ENCODE measurements around the gene HDAC4. TPM values are rescaled to one million over a fixed set of nuclear protein-coding genes. Genes with fewer than 3 reads are reported as not detected.

Gene HDAC4
- polyA plus RNA-seq, 4 donors = 12.0 to 14.1 (median 12.6) TPM

DNA sequence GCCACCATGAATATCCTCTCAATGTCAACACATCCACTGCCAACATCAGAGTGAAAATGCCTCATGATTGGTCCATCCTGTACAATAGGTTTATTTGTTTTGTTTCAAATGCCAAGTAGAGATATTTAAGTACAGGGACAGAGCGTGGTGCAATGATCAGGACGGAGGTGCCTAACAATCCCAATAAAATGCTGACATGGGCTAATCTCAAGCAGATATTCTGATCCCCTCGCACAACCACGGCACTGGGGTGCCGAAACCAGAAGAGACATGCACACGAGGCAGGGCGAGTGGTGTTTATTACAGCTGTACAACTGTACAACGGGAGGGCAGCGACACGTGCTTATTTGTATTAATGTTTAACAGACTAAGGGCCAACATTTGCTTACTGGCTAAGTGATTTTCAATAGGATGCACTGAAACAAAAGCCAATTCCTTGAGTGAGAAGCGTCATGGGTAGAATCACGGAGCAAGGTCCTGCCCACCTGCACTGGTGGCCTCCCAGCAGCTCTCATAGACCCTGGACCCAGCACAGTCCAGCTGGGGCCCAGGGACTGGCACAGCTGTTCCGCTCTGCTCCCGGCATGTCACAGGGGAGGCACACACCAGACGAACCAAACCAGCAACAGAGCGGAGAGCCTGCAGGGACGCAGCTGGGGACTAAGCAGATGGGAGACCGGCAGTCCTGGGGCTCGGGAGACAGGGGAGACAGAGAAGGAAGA is 101.4 kb downstream of the HDAC4 start:
- DNase-seq (ENCODE audit: low read depth in 4 of 4, low spot score in 3 of 4) = no peak

- DNase-seq (ENCODE audit: low read depth in 4 of 4, low spot score in 3 of 4) = no peak
Observed at GRCh38 chr2:239298116-239298804, 102.6 kb downstream of the HDAC4 start.

- DNase-seq (ENCODE audit: low read depth in 4 of 4, low spot score in 3 of 4) = no peak
Observed at GRCh38 chr2:239297142-239298004, 103.4 kb downstream of the HDAC4 start.

DNA sequence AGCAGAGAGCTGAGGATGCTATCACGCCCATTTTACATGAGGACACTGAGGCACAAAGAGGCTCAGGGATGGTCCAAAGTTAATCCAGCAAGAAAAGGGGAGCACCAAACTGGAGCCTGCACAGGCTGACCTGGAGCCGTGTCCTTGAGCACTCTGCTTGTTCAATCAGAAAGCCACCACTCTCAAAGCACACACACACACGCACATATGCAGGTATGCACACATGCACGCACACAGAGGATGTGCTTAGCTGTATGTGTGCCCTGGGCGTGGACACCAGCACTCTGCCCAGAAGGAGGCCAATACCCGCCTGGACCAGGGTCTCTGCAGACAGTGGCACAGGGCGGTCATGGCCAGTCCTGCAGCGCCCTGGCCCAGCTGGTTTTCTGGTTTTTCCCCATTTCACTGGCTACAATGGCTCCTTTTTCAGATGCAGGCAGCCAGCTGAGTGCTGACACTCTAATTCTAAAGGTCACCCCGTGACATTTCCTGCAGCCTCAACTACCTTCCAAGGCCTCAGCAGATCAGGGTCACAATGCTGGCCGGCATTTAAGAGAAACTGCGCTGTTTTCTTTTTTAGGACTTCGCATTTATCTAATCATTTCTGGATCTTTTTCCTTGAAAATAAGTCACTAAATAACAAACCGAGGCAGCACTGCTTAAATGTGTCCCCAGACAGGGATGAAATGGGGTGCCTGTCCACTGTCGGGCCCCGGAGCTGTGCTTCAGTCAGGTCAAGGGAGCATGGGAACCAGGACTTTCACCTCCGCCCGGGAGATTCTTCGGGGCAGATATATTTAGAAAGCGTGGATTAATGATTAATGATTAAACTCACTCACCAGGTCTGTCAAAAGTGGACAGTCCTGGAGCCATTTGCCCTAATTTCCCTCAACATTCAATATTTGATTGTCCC is 104.5 kb downstream of the HDAC4 start:
- no peak for DNase-seq (ENCODE audit: low read depth in 4 of 4, low spot score in 3 of 4)

- no peak for DNase-seq (ENCODE audit: low read depth in 4 of 4, low spot score in 3 of 4)
Observed at GRCh38 chr2:239295377-239296019, 105.3 kb downstream of the HDAC4 start.

DNA sequence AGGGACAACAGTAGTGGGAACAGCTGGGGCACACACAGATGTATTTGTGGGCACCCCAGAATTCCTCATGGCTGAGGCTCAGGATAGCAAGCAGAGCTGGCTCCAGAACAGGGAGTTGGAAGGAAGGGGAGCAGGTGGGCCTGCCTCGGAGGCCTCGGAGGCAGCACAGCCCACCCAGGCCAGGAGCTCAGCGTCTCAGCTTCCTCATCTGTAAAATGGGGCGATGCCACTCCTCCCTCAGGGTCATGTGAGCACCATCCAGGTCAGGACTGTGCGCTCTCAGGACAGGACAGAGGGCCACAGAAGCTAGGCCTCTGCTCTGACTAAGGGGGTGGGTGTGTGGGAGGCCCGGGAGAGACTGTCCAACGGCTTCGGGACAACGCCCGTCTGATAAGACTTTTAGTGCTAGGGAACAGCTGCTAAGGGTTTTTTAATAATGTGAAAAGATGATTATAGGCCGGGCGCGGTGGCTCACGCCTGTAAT is 106.2 kb downstream of the HDAC4 start:
- no peak for DNase-seq (ENCODE audit: low read depth in 4 of 4, low spot score in 3 of 4)

DNA sequence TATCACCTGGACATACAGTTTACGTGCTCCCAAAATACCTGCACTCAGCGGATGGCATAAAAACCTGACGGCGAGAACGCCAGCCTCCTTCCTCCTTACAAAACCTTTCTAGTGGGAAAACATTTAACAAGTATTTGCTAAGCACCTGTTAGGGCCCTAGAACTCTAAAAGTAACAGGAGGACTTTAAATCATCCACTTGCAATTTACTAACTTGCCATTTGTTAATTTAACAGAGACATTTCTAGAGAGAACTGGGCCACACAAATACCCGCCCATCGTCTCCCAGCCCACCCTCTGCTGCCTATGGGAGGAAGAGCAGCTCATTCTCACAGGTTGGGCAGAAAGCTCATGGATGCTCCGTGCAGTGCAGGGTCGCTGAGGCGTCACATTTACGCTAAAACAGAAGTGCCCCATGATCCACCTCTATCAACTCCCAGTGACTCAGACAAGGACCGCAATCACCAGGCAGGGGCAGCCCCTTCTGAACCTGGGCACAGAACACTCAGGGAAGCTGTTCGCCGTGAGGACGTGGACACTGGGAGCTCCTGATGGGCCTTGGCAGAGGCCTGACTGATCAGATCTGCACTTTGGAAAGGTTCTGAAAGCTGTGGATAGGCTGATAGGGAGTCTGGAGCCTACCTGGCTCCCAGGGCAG is 106.9 kb downstream of the HDAC4 start:
- no peak for DNase-seq (ENCODE audit: low read depth in 4 of 4, low spot score in 3 of 4)

GRCh38 chr2:239292959-239293774 is 107.7 kb downstream of the HDAC4 start:
- no peak for DNase-seq (ENCODE audit: low read depth in 4 of 4, low spot score in 3 of 4)

DNA sequence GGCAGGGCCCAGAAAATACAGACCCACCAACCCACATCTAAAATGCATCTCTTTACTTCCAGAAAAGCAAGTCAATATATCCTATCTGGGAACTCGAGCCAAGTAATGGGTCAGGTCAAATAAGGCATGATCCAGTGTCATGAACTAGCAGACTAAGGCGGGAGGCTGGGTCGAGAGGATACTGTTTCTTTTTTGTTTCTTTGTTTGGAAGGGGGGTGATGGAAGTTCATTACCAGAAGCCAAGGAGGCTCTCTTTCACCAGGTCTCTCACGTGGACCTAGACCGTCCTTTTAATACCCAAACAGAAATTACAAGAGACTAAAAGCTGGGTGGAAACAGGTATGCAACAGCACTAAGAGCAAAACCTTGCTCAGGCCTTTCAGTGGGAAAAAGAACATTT is 108.3 kb downstream of the HDAC4 start:
- no peak for DNase-seq (ENCODE audit: low read depth in 4 of 4, low spot score in 3 of 4)

- no peak for DNase-seq (ENCODE audit: low read depth in 4 of 4, low spot score in 3 of 4)
Observed at GRCh38 chr2:239291475-239292350, 109.1 kb downstream of the HDAC4 start.

GRCh38 chr2:239290618-239291474 is 110.0 kb downstream of the HDAC4 start:
- DNase-seq (ENCODE audit: low read depth in 4 of 4, low spot score in 3 of 4) = no peak

- no peak for DNase-seq (ENCODE audit: low read depth in 4 of 4, low spot score in 3 of 4)
Observed at GRCh38 chr2:239289545-239289944, 111.3 kb downstream of the HDAC4 start.

DNA sequence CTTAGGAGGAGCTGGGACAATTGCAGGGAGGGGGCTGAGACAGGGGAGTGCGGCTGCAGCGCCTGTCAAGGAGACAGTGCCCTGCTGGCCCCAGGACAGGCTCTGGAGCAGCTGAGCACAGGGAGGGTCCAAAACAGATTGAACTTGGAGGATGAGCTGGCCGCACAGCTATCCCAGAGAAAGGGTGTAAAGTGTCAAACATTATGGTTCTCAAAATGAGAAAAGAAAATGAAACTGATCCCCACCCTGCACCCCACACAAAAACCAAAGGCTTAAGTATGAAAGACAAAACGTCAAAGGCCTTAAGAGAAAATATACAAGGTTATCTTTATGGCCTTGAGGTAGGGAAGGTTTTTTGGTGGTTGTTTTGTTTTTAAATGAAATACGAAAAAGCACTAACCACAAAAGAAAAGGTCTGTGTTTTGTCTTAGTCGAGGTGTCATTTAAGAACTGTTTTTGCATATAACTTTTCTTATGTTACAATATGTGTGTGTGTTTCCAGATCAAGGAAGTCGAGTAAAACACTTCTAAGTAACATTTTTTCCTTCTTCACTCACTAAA is 111.8 kb downstream of the HDAC4 start:
- no peak for DNase-seq (ENCODE audit: low read depth in 4 of 4, low spot score in 3 of 4)

- DNase-seq (ENCODE audit: low read depth in 4 of 4, low spot score in 3 of 4) = no peak
Observed at GRCh38 chr2:239288237-239288636, 112.6 kb downstream of the HDAC4 start.

DNA sequence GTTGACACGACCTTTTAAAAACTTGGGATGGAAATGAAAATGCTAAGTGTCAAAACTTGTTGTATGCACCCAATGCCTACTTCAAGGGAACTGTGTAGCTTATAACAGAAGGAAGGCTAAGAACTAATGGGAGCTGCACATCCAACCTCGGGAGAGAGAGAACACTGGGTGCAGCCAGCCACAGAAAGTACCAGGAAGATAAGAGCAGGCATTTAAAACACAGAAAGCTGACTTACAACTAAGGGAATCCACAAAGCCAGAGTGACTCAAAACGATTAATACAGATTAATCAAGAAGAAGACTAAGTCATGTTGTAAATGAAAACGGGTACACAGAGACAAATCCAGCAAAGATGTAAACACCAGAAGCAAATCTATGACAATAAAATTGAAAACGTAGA is 113.4 kb downstream of the HDAC4 start:
- no peak for DNase-seq (ENCODE audit: low read depth in 4 of 4, low spot score in 3 of 4)

GRCh38 chr2:239286901-239287300 is 113.9 kb downstream of the HDAC4 start:
- no peak for DNase-seq (ENCODE audit: low read depth in 4 of 4, low spot score in 3 of 4)
